NCI-H187 treated with DMSO at 0.1 percent for 48 hours (cell line): ENCODE data around the gene MTPN.

Experiments used
- DNase-seq: peaks from one replicate; lab custom pipeline; 2025; lab: John Stamatoyannopoulos, UW

The MTPN gene

GRCh38 chr7:135884495-135885232 is 92.5 kb downstream of the MTPN start:
- DNase-seq: no peak

DNA sequence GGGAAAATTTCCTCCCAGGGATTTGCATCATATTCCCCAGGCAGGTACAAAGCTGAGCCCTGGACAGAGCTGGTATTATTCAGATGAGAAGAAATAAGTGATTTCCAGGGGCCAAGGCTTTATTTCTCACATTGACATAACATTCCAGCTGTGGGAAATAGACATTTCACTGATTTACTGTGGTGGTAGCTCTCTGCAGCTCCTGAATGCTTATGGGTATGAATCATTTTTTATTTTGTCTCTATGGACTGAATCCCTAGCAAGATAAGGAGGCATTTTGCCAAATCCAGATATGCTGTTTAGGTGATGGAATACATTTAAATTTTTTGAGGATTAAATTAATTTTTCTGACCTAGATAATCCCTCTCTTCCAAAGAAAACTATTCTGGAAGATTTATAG is 97.9 kb downstream of the MTPN start:
- no peak for DNase-seq

DNA sequence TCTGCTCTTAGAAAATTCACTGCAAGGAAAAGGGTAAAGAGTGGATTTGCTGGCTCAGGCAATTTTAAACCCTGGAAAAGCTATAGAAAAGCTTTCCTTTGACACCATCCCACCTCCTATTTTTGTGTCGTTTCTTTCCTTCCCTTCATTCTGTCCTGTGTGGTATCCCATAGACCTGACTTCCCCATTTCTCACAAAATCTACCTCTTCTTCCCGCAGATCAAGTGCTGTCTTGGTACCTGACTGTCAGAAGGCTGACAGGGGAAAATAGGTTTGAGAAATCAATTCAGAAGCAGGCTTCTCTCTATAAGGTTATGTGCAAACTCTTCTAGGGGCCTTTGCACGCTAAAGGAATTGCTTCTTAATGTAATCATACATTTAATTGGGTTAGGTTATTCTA is 98.9 kb downstream of the MTPN start:
- DNase-seq: no peak

DNA sequence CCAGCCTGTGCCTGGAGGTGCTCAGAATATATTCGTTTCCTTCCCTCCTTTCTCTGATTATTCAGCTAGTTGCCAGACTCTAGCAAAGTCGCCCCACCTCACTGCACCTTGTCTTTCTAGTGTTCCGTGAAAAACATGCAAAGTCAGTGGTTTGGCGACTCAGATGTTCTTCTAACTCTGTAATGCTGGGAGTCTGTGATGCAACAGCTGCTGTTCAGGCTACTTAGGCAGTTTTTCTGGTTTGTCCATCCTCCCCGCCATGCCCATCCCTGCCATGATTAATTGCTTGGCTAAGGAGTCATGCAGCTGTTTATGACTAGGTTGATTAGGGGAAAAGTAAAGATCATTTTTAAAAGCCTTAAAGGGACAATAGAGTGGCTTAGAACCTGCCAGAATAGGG is 99.4 kb downstream of the MTPN start:
- DNase-seq: no peak
